ENCODE measurements around the gene DOK1. TPM values are rescaled to one million over a fixed set of nuclear protein-coding genes. Genes with fewer than 3 reads are reported as not detected.

DOK1 gene
- total RNA-seq, 1 donor from 2014 or later, result 12.0 TPM

DNA sequence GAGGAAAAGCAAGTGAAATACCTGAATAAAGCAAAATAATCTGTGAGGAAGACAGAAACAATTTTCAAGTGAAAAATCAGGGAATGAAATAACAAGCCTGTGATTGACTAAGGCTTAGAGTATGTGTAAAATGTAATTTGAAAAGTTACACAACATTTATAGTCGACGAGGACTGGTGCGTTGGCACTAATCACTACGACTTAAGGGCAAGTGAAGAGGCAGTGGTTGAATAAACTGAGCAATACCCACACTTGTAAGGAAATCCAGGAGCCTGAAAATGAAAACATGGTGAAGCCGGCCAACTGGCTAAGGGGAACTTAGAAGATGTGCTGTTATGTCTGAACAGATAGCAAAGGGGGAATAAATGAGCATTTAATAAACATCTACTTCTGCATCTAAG is 13.4 kb downstream of the DOK1 start:
- DNase-seq (ENCODE audit: low spot score), result no peak

DNA sequence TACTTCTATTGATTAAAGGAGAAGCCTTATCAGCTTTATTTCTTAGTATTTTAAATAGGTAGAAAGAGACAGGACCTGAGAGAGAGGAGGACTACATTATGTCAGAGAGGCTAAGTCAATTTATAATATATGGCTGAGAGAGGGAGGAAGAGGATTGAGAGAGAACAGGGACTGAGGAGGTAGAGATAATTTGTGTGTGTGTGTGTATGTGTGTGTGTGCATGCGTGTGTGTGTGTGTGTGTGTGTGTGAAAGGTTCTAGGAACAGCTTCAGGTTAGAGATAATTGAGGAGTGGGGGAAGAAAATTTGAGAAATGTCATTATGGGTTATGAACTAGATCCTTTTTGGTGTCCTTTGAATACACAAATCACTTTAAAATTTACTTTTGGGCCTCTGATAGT is 15.2 kb downstream of the DOK1 start:
- no peak for DNase-seq (ENCODE audit: low spot score)

DNA sequence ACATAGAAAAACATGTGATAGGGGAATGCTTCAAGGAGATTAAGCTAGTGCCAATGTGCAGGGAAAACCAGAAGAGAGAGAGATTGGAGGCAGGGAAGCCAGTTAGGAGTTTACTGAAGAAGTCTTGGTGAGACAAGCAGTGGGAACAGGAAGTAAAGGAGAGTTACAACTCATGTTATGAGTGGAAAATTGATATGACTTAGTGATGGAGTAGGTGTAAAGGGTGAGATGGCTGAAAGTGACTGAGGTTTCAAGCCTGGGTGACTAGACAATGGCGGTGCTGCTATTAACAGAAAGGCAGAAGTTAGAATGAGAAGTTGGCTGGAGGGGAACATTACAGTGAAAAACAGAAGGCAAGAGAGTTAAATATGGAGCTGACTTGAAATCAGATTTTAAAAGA is 16.5 kb downstream of the DOK1 start:
- no peak for DNase-seq (ENCODE audit: low spot score)

DNA sequence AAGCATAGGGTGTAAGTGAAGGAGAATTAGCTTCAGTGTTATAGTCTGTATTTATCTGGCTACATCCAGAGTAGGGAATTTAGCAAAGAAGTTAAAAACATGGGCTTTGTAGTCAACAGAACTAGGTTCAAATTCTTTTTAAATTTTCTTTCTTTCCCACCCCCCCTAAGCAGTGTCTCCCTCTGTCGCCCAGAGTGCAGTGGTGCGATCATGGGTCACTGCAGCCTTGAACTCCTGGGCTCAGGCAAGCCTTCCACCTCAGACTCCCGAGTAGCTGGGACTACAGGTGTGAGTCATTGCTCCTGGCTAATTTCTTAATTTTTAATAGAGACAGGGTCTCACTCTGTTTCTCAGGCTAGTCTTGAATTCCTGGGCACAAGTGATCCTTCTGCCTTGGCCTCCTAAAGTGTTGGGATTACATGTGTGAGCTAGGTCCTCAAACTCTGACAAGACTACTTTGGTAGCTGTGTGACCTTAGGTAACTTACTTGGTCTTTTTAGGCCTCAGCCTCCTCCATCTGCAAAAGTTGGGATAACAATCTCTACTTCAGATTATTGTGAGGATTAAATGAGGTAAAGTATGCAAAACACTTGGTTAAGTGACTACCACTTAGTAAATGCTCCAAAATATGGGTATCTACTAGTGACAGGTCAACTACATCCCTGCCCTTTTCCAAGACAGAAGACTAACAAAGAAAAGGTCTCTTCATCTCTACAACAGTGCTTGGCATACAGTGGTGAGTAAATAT is 17.8 kb downstream of the DOK1 start:
- no peak for DNase-seq (ENCODE audit: low spot score)

DNA sequence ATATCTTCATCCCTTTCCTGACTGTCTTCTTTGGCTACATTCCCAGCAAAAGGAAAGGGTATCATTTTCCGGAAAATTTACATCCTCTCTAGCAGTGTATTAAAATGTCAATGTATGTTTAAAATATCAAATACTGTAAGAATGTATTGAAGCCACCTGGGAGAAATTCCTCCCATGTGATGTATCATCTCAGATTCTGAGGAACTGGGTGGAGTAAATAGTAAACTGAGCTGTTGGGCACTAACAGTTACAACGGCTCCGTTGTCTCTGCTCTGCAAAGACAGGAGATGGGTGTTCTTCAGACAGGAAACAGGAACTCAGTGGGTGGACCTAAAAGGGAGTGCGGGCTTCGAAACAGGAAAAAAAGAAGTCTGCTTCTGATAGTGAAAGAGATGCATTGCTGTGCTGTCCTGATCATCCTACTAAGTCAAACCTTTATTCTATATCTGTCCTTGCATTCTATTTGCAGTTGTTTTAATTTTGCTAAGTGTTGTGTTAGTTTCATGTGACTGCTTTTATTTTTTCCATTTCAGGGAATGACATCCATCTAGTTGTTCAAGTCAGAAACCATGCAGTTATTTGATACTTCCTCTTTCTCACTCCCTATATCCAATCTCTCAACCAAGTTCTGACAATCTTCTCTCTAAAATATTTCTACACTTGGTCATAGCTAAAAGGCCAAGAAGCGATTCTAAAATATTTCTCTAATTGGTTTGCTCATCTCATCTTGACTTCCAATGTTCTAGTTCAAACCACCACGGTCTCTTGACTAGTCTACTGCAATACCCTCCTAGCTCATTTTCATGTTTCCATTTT is 19.4 kb downstream of the DOK1 start:
- peak; percentile 40 for DNase-seq (ENCODE audit: low spot score)

DNA sequence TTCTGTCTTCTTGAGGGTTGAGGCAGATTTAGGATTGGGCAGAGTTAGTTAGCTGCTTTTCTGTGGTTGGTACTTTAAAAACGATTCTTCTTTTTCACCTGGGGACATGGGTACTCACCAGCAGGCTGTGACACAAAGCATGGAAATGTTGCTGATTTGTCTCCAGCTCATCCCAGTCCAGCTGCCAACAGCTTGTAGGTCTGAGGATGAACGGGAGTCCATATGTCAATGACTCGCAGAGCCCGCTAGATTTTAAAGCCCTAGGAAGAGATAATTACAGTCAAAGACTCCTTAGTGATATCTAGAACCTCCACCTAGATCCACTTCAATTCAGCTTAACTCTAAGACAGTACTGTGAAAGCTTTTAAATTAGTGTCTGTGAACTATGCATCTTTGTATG is 20.8 kb downstream of the DOK1 start:
- no peak for DNase-seq (ENCODE audit: low spot score)

DNA sequence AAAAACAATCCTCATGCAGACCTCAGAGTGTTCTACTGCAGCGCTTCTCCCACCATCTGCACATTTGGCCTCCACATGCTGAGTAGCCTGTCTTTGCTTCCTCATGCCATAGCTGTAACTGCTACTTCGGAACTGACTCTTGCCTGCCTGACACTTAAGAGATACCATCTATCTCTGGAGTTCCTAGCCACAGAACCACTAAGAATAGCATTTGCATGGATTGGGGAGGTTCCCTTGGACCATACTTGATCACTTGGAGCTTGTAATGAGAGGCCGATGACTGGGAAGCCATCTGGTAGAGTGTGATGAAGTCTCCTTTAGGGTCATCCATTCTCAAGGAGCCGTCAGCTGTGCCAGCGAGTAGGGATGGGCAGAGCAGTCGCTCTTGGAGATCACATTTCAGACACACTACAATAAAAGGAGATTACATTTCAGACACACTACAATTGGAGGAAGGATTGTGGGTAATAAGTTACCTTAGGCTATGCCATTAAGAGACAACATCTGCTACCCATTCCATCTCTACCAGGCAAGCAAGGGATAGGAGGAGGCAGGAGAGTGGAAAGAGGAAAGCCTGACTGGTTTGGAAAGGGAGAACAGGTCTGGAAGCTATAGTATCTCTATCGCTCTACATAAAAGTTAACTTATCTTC is 21.8 kb downstream of the DOK1 start:
- DNase-seq (ENCODE audit: low spot score), result no peak

DNA sequence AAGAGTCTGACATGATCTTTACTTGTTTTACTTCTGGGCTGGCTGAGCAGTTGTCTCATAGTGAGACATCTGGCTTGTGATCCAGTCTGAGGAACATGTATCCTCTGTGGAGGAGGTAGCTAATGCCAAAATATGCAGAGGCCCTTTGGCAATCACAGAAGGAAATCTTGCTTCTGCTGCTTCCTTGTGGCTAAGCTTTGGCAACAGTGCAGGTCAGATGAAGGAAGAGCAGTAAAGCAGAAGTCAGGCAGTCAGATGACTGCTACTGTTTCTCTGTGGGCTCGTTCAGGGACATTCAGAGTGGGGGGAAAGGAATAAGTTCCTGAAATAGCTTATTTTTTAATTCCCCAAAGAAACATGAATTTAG is 22.3 kb downstream of the DOK1 start:
- DNase-seq (ENCODE audit: low spot score), result peak; percentile 84

DNA sequence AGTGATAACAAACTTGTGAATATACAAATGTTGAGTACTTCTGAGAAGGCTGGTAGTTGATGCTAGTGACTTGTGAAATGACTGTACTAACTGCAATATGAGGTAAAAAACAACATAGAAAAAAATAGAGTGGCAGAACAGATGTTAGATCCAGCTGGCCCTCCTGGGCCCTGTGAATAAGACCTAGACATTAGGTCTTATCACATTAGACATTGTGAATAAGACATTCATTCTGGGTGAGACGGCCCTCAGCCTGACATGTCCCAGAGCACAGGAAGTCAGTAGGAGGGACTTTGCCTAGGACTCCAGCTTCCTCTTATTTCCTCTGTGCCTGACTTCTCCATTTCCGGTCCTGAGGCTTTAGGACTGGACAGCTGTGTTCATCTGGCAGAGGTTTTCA is 22.9 kb downstream of the DOK1 start:
- DNase-seq (ENCODE audit: low spot score), result peak; percentile 83

DNA sequence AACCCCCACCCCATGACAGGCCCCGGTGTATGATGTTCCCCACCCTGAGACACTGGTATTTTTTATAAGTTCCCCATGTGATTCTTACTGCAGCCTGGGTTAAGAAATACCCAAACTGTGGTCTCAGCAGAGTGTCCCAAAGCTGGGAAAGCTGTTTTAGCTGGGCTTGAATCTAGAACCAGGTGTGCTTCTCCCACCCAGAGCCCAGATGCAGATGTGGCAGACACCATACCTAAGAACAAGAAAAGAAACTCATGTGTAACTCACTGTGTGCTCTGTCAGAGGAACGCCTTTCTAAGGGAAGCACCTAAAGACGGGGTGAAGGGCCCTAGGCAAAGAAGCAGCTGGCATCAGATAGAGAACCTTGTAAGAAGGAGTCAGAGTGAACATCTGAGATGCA is 23.9 kb downstream of the DOK1 start:
- DNase-seq (ENCODE audit: low spot score), result no peak

DNA sequence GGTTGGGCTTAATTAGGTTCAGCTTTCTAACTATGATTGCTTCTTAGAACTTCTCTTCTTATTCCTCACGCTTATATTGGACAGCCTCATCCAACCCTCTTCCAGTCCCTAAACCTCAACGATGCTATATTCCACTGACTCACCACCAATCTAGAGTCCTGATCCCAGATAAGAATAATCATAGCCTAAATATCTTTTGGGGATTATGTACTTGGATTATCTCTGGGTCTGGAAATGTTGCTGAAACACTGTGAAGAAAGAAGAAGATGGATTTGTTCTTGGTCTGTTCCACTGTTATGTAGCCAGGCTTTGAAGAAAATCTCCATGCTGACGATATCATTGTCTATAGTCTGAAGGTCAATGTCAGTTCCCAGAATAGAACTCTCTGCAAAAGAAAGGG is 26.9 kb downstream of the DOK1 start:
- peak; percentile 89 for DNase-seq (ENCODE audit: low spot score)

DNA sequence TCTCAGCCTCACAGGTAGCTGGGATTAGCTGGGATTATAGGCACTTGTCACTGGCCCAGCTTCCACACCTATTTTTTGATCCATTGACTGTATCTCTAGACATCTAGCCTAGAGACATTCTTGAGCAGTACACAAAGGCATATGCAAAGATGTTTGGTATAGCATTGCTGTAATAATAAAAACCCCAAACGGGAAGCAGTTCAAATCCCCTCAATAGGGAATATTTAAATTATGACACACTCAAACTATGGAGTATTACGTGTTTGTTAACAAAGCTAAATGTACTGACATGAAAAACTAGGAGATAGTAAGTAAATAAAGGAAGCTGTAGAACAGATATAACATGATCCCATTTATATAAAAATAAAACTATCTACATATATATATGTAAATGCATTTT is 27.7 kb downstream of the DOK1 start:
- no peak for DNase-seq (ENCODE audit: low spot score)

DNA sequence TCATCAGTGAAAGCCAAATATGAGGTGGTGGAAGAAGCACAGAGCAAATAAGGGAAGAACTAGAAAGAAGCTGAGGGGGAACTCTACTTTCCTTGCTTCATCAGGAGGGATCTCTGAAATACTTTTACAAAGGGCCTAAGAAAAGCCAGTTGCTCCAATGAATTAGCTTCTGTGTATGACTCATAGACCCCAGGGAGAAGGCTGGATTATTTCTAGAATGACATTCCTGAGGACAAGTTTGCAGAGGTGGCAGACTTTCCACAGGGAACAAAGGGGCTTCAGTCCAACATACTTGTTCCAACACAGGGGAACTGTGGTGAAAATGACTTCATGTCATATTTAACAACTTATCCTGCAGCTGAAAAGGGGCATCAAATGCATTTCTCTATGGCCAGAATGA is 29.0 kb downstream of the DOK1 start:
- DNase-seq (ENCODE audit: low spot score), result peak; percentile 40

DNA sequence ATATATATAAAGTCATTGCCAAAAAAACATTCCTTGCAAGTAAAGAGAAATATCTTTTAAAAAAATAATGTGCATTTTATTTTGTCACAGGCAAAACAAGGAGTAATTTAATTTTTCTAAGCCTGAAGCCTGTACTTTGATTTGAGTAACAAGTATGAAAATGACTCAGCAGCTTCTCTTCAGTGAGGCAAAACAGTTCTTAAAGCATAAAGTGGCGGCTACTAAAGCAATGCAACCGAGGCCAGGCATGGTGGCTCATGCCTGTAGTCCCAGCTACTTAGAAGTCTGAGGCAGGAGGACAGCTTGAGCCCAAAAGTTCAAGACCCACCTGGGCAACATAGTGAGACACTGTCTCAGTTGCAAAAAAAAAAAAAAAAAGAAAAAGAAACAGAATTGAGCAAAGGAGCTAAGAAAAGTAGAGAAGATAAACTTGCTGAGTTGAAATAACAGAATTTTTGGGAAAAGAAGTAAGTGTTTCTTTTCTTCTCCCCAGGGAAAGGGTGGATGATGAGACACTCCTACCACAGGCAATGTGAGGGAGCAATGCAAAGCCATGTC is 29.6 kb downstream of the DOK1 start:
- DNase-seq (ENCODE audit: low spot score), result no peak

DNA sequence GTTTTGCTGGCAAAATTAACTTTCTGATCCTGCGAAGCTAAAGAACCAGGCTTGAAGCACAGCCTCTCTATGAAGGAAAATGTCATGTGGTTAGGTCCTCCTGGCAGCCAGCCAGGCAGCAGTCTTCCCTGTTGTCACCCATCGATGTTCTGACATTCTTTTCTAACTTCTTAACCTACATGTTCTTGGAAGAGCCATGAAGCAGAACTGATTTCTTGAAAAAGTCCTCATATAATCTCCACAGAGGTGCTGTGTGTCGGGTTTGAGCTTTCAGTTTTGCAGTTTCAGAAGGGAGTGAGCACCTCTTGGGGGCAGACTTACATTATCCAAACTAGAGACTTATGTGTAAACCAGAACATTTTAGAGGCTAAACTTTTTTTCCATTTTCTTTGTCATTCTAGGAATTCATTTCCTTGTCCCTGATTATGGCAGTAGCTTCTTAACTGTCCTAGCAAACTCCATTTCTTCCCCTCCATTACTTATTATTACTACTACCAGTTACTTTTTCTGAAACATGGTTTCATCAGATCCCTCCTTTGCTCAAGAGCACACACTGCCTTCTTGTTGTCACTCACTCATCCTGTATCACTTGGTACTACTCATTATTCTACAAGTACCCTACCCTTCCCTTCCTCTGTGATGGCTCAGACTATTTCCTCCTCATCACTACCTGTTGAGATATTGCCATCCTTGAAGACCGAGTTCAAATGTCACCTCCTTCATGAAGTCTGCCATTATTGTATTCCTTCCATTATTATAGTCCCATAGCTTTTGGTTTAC is 31.1 kb downstream of the DOK1 start:
- DNase-seq (ENCODE audit: low spot score), result peak; percentile 18

DNA sequence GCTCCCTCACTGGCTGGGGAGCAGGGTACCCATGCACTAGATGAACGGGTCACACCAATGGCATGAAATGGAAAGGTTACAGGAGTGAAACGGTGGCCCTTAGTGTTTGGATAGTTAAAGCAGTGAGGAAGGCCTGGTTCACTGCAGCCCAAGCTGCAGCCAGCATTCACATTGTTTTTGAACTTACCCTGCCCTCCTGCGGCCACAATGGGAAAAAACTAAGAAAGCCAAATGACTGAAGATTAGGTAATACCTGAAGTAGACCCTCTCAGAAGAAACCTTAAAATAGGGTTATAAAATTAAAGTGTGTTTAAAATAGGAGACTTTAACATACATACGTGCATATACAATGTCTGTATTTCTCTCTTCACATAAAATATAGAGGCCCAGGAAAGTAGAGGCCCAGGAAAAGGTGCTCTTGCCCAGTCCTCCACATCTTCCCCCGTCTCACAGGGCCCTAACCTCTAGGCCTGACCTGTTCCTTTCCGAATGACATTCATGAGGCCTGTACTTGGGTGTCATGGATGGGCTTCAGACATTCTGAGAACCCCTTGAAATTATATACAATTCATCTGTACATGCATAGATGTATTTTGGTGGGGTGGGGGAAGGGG is 33.3 kb downstream of the DOK1 start:
- peak; percentile 80 for DNase-seq (ENCODE audit: low spot score)

DNA sequence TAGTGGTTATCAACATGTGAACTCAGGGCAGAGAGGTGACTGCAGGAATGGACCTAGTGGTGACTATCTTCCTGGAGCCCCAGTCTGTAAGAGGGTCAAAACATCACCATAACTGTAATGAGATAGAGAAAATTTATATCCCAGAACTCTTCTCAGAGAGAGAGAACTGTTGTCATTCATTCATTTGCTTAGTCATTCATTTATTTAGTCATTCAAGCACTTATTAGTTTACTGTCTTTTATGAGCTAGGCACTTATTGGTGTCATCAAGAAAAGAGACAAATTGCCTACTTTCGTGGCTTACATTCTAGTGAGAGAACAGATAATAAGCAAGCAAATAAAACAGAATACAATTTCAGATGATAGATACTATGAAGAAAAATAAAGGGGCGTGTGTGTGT is 34.1 kb downstream of the DOK1 start:
- DNase-seq (ENCODE audit: low spot score), result no peak

DNA sequence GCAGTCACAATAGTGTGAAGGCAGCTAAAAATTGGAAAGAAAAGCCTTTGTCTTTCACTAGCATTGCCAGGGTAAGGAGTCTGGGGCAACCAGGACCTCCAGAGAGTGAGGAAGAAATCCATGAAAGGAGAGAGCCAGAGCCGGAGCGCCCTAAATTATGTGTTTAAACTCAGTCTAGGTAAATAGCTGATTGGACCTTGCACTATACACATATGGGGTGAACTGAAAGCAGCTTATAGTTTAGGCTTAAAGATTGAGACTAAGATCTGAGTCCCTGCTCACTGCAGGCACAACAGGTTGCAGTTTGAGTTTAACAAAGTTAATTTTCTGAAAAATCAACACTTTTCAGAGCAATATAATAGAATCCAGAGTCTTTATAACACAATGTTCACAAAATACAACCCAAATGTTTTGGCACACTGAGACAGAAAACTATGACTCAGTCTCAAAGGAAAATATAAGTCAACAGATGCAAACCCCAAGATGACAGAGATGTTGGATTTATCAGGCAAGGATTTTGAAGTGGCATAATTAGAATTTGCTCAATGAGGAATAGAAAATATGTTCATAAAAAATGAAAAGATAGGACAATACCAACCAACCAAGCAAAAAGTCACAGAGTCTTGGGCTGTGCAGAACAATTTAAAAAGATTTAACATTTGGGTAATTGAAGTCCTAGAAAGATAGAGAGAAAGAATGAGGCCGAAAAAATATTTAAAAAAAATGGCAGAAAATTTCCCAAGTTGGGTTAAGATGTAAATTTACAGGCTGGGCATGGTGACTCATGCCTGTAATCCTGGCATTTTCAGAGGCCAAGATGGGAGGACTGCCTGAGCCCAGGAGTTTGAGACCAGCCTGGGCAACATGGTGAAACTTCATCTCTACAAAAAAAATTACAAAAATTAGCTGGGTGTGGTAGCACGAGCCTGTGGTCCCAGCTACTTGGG is 39.6 kb downstream of the DOK1 start:
- DNase-seq (ENCODE audit: low spot score), result no peak

DNA sequence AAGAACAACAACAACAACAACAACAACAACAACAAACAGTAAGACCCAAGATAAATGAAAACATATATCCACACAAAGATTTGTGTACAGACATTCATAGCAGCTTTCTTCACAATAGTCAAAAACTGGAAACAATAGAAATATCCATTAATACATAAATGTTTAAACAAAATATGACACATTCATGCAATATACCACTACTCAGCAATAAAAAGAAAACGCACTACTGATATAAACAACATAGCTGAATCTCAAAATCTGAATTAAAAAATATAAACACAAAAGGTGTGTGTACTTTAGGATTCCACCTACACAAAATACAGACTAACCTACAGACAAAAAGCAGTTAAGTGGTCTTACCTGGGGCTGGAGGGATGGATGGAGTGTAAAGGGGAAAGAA is 42.1 kb downstream of the DOK1 start:
- no peak for DNase-seq (ENCODE audit: low spot score)

DNA sequence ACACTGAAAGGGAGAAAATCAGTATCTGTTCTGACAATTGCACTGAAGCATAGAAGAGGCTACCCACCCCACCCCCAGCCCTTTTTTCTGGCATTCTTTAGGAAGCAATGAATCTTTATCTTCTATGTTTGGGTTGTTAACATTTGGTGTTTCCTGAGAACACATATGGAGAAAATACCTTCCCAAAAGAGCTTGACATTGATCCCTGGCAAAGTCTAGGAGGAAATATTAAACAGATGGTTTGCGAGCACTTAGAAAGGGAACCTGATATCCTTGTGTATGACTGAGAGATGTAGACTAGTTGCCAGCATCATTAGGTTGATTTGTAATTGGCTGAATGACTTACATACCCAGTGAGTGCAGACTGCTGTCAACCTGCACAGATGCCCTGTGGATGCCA is 42.9 kb downstream of the DOK1 start:
- no peak for DNase-seq (ENCODE audit: low spot score)

Measured in umbilical cord (tissue), 2 donors.